Measurements from ENCODE around the gene PRH2. TPM values are rescaled to one million over a fixed set of nuclear protein-coding genes. Genes with fewer than 3 reads are reported as not detected.

Gene PRH2
- total RNA-seq, 1 donor: not detected

GRCh38 chr12:10941369-10941768 is 12.3 kb downstream of the PRH2 start:
- no peak overlapping the region for H3K4me3 ChIP-seq (ENCODE audit: low read length)
- no peaks in the 10 kb centered on the region for H3K9me3 ChIP-seq (ENCODE audit: low read depth, low read length)
- H3K4me1 ChIP-seq (ENCODE audit: insufficient read depth, low read length): no peaks in the 10 kb centered on the region
- H3K27me3 ChIP-seq (ENCODE audit: insufficient read depth, low read length): no peaks in the 10 kb centered on the region

DNA sequence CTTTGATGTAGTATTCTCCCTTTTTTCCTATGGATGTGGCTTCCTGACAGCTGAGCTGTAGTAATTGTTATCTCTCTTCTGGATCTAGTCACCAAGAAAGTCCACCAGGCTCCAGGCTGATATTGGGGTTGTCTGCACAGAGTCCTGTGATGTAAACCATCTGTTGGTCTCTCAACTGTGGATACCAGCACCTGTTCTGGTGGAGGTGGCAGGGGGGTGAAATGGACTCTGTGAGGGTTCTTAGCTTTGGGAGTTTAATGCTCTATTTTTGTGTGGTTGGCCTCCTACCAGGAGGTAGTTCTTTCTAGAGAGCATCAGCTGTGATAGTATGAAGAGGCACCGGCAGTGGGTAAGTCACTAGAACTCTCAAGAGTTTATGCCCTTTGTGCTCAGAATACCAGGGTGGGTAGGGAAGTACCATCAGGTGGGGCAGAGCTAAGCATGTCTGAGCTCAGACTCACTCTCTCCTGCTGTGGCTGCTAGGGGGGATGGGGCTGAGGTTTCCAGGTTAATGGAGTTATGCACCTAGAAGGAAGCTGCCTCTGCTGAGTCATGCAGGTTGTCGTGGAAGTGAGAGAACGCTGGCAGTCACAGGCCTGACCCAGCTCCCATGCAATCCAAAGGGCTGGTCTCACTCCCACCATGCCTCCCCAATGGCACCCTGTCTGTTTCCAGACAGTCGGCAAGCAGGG is 13.0 kb downstream of the PRH2 start:
- Histone ChIP-seq H3K4me3 (ENCODE audit: low read length) (no peak overlapping the region), H3K27me3 (ENCODE audit: insufficient read depth, low read length) (no peaks in the 10 kb centered on the region), H3K4me1 (ENCODE audit: insufficient read depth, low read length) (no peaks in the 10 kb centered on the region), H3K9me3 (ENCODE audit: low read depth, low read length) (no peaks in the 10 kb centered on the region)

GRCh38 chr12:10943167-10943566 is 14.1 kb downstream of the PRH2 start:
- peaks cover 6% of the 10 kb centered on the region for H3K9me3 ChIP-seq (ENCODE audit: low read depth, low read length)

GRCh38 chr12:10952645-10953044 is 23.6 kb downstream of the PRH2 start:
- peaks cover 20% of the 10 kb centered on the region for H3K9me3 ChIP-seq (ENCODE audit: low read depth, low read length)
- no peaks in the 10 kb centered on the region for H3K27me3 ChIP-seq (ENCODE audit: insufficient read depth, low read length)
- H3K4me3 ChIP-seq (ENCODE audit: low read length): no peak overlapping the region
- H3K4me1 ChIP-seq (ENCODE audit: insufficient read depth, low read length): no peaks in the 10 kb centered on the region

More at GRCh38 chr12:10943167-10943566, 14.1 kb downstream of the PRH2 start:
- H3K27me3 ChIP-seq (ENCODE audit: insufficient read depth, low read length): no peaks in the 10 kb centered on the region
- no peak overlapping the region for H3K4me3 ChIP-seq (ENCODE audit: low read length)
- H3K4me1 ChIP-seq (ENCODE audit: insufficient read depth, low read length): no peaks in the 10 kb centered on the region

GRCh38 chr12:10956085-10956484 is 27.0 kb downstream of the PRH2 start:
- H3K27me3 ChIP-seq (ENCODE audit: insufficient read depth, low read length): no peaks in the 10 kb centered on the region
- peaks cover 13% of the 10 kb centered on the region for H3K9me3 ChIP-seq (ENCODE audit: low read depth, low read length)
- peaks cover 4% of the 10 kb centered on the region for H3K4me1 ChIP-seq (ENCODE audit: insufficient read depth, low read length)
- H3K4me3 ChIP-seq (ENCODE audit: low read length): no peak overlapping the region

DNA sequence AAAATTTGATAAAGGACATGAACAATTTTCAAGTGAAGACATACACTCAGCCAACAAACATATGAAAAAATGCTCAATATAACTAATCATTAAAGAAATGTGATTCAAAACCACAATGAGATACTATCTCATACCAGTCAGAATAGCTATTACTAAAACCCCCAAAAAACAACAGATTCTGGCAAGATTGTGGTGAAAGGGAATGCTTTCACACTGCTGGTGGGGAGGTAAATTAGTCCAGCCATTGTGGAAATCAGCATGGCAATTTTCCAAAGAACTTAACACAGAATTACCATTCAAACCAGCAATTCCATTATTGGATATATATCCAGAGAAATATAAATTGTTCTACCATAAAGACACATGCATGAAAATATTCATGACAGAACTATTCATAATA is 28.7 kb downstream of the PRH2 start:
- no peak overlapping the region for H3K4me3 ChIP-seq (ENCODE audit: low read length)
- peaks cover 5% of the 10 kb centered on the region for H3K4me1 ChIP-seq (ENCODE audit: insufficient read depth, low read length)
- H3K9me3 ChIP-seq (ENCODE audit: low read depth, low read length): peaks cover 13% of the 10 kb centered on the region
- H3K27me3 ChIP-seq (ENCODE audit: insufficient read depth, low read length): no peaks in the 10 kb centered on the region

DNA sequence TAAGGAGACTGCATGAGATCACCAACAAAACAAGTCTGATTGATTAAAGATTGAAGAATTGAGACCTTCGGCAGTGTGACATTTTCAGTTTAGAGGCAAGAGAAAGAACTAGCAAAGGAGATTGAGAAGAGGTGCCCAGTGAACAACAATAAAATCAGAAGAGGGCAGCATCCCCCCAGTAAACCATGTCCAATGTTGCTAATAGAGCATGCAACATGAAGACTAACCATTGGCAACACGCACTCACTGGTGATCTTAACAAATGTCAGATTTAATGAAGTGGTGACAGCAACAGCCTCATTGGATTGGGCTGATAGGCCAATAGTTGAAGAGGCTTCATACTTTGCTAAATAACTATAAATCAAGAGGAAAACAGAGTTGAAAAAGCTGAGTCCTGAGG is 30.8 kb downstream of the PRH2 start:
- H3K9me3 ChIP-seq (ENCODE audit: low read depth, low read length): peaks cover 13% of the 10 kb centered on the region
- H3K4me1 ChIP-seq (ENCODE audit: insufficient read depth, low read length): peaks cover 5% of the 10 kb centered on the region
- no peaks in the 10 kb centered on the region for H3K27me3 ChIP-seq (ENCODE audit: insufficient read depth, low read length)
- H3K4me3 ChIP-seq (ENCODE audit: low read length): no peak overlapping the region

GRCh38 chr12:10960211-10960610 is 31.2 kb downstream of the PRH2 start:
- Histone ChIP-seq H3K27me3 (ENCODE audit: insufficient read depth, low read length) (no peaks in the 10 kb centered on the region), H3K9me3 (ENCODE audit: low read depth, low read length) (peaks cover 9% of the 10 kb centered on the region), H3K4me1 (ENCODE audit: insufficient read depth, low read length) (peaks cover 5% of the 10 kb centered on the region), H3K4me3 (ENCODE audit: low read length) (no peak overlapping the region)

- H3K4me1 ChIP-seq (ENCODE audit: insufficient read depth, low read length): peaks cover 5% of the 10 kb centered on the region
- H3K4me3 ChIP-seq (ENCODE audit: low read length): no peak overlapping the region
- H3K9me3 ChIP-seq (ENCODE audit: low read depth, low read length): no peaks in the 10 kb centered on the region
- no peaks in the 10 kb centered on the region for H3K27me3 ChIP-seq (ENCODE audit: insufficient read depth, low read length)
Measured at GRCh38 chr12:10965476-10965875, 36.4 kb downstream of the PRH2 start.

DNA sequence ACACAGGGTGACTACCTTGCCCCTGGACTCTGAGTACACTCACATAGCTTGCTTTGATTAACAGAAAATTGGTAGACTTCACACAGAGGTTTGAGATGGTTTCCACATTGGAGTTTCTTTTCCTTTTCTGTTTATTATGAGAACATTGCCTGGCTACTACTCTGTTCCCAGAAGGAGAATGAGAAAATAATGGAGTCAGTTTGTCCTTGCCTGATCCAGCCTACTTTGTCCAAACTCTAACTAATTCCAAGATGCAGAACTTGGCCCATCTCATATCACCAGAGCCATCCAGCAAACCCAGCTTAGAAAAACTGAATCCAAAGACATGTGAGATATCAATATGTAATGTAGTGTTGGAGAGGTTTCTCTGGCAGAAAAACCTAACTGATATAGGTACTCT is 37.3 kb downstream of the PRH2 start:
- Histone ChIP-seq H3K9me3 (ENCODE audit: low read depth, low read length) (no peaks in the 10 kb centered on the region), H3K4me1 (ENCODE audit: insufficient read depth, low read length) (no peaks in the 10 kb centered on the region), H3K27me3 (ENCODE audit: insufficient read depth, low read length) (no peaks in the 10 kb centered on the region), H3K4me3 (ENCODE audit: low read length) (no peak overlapping the region)

DNA sequence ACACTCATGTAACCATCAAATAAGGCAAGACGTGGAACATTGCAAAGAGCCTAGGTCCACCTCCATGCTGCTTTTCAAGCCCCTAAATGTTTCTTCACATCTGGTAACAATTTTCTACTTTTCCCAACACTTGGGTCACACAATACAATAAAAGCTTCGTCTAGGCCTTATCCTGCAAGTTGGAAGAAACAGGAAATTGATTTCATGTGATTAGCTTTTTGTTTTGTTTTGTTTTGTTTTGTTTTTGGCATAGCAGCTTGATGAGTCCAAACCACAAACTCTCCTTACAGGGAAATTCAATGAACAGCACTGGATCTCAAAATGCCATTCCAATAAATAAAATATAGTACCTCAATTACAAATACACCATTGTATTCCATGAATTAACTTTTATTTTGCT is 38.4 kb downstream of the PRH2 start:
- no peaks in the 10 kb centered on the region for H3K4me1 ChIP-seq (ENCODE audit: insufficient read depth, low read length)
- no peak overlapping the region for H3K4me3 ChIP-seq (ENCODE audit: low read length)
- no peaks in the 10 kb centered on the region for H3K27me3 ChIP-seq (ENCODE audit: insufficient read depth, low read length)
- no peaks in the 10 kb centered on the region for H3K9me3 ChIP-seq (ENCODE audit: low read depth, low read length)

DNA sequence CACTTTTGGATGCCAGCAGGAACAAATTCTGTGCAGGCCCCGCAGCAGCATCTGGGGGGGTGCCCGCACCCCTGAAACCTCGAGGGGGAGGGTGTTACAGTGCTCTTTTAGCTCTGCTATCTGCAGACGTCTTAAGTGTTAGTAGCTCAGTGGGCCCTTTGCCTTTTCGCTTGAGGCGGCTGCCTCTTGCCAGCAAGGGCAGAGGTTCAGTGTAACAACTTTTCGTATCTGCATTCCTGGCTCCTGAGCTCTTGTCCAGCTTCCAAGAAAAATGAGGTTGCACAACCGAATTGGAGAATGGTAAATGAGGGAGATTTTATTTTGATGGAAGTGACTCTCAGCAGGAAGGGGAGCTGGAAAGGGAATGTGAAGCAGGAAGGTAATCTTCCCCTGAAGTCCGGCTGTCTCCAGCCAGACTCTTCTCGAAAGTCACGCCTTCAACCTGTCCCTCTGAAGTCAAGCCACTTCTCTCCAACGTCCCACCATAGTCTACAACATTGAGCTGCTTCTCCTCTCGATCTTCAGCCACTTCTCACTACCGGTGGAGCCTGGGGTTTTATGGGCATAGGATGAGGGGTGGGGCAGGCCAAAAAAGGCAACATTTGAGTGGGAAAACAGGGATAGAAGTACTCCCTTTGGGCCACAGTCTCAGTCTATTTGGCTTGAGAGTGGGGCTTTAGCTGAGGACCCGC is 39.9 kb downstream of the PRH2 start:
- Histone ChIP-seq H3K4me3 (ENCODE audit: low read length) (no peak overlapping the region), H3K9me3 (ENCODE audit: low read depth, low read length) (no peaks in the 10 kb centered on the region), H3K27me3 (ENCODE audit: insufficient read depth, low read length) (no peaks in the 10 kb centered on the region), H3K4me1 (ENCODE audit: insufficient read depth, low read length) (no peaks in the 10 kb centered on the region)

- Histone ChIP-seq H3K27me3 (ENCODE audit: insufficient read depth, low read length) (no peaks in the 10 kb centered on the region), H3K9me3 (ENCODE audit: low read depth, low read length) (no peaks in the 10 kb centered on the region), H3K4me3 (ENCODE audit: low read length) (no peak overlapping the region), H3K4me1 (ENCODE audit: insufficient read depth, low read length) (no peaks in the 10 kb centered on the region)
Measured at GRCh38 chr12:10974965-10975364, 45.9 kb downstream of the PRH2 start.

GRCh38 chr12:10982244-10982643 is 53.2 kb downstream of the PRH2 start:
- Histone ChIP-seq H3K9me3 (ENCODE audit: low read depth, low read length) (no peaks in the 10 kb centered on the region), H3K4me3 (ENCODE audit: low read length) (no peak overlapping the region), H3K4me1 (ENCODE audit: insufficient read depth, low read length) (peaks cover 15% of the 10 kb centered on the region), H3K27me3 (ENCODE audit: insufficient read depth, low read length) (no peaks in the 10 kb centered on the region)

Measured in mononuclear cell (primary cell).